Lung (tissue), 12 donors: ENCODE measurements around the gene FOXC2. TPM values are rescaled to one million over a fixed set of nuclear protein-coding genes. Genes with fewer than 3 reads are reported as not detected.

Source experiments
- ATAC-seq: fragments of 200-7000 bp; cut with Tn5 transposase; one replicate; pipeline ENCODE4 v1.9.1; 2020; ENCODE audit warnings: moderate number of reproducible peaks; ENCODE audit not compliant: insufficient read depth, low FRiP score
- DNase-seq, 3 donors: peaks; one replicate each; pipeline ENCODE4 v3.0.0-alpha.2; 2013 to 2017
- H3K27ac ChIP-seq, 2 donors: one replicate each; pipeline ENCODE4 v1.5.1; 2013; ENCODE audit warnings: mild to moderate bottlenecking in 2 of 2, moderate library complexity in 2 of 2, control low read depth in 1 of 2, inconsistent platforms in 1 of 2, low read depth in 1 of 2, low read length in 1 of 2
- H3K27me3 ChIP-seq, 3 donors: one replicate each; pipeline ENCODE4 v1.5.1; 2013; ENCODE audit warnings: low read length in 2 of 3; ENCODE audit not compliant: control insufficient read depth in 3 of 3, insufficient read depth in 3 of 3
- H3K36me3 ChIP-seq, 4 donors: one replicate each; pipeline ENCODE4 v1.5.1; 2013; ENCODE audit warnings: low read length in 4 of 4, mild to moderate bottlenecking in 1 of 4, moderate library complexity in 1 of 4; ENCODE audit not compliant: control insufficient read depth in 4 of 4, insufficient read depth in 4 of 4
- H3K4me1 ChIP-seq, 5 donors: one replicate each; pipeline ENCODE4 v1.5.1; 2013; ENCODE audit warnings: low read length in 5 of 5, mild to moderate bottlenecking in 2 of 5, moderate library complexity in 1 of 5; ENCODE audit not compliant: control insufficient read depth in 5 of 5, insufficient read depth in 5 of 5
- H3K4me3 ChIP-seq: one replicate; pipeline ENCODE4 v1.5.1; 2013; ENCODE audit warnings: mild to moderate bottlenecking, control low read depth, moderate library complexity
- H3K9ac ChIP-seq, 2 donors: one replicate each; pipeline ENCODE4 v1.5.1; 2013; ENCODE audit warnings: low read length in 2 of 2, control low read depth in 1 of 2; ENCODE audit not compliant: insufficient read depth in 1 of 2
- H3K9me3 ChIP-seq, 4 donors: one replicate each; pipeline ENCODE4 v1.5.1; 2013; ENCODE audit warnings: low read length in 3 of 4, mild to moderate bottlenecking in 1 of 4, moderate library complexity in 1 of 4; ENCODE audit not compliant: control insufficient read depth in 4 of 4, insufficient read depth in 3 of 4
- CTCF ChIP-seq: IDR thresholded peaks from 2 replicates; pipeline ENCODE4 v1.5.1; 2012; ENCODE audit warnings: mild to moderate bottlenecking; ENCODE audit errors: control extremely low read depth, extremely low read depth
- WGBS, 2 donors: extraction: QIAGEN DNeasy Blood & Tissue Kit; methylation state at CpG; one replicate each; pipeline ENCODE4 v1.1.7; 2013; 5-methylcytosine and 5-hydroxymethylcytosine counted together
- polyA plus RNA-seq, 2 donors: library from polyadenylated mRNA; stranded (reverse); fragments of 200-250 nt; gene quantifications; one replicate each; pipeline ENCODE4 v1.2.1, GENCODE V29; 2013
- total RNA-seq, 2 donors: library from RNA; depleted of rRNA in 1 of 2; stranded (reverse); fragments of >200 nt in 1 of 2; gene quantifications; one replicate each; pipeline ENCODE4 v1.2.1, GENCODE V29; 2014 to 2021
- donor health status: control.
- donor health status: control.
- donor health status: Bipolar disorder and iron deficiency.
- donor health status: healthy.
- donor health status: DM: yes; HTN: yes; CAD: no.

Gene FOXC2
- total and polyA plus RNA-seq, 4 donors = 0.37 to 2.7 (median 0.63) TPM

- no peaks in the 10 kb centered on the region for H3K9me3 ChIP-seq
- no peak overlapping the region for H3K9ac ChIP-seq
- H3K27me3 ChIP-seq = peaks cover 11 to 65% (median 65%) of the 10 kb centered on the region in 3 donors
- ATAC-seq (no peak), DNase-seq (no peak)
- H3K4me3 ChIP-seq = no peak overlapping the region
- H3K27ac ChIP-seq = no peak overlapping the region
- WGBS, 2 donors = 75% methylated on average over 13 of the region's 13 CpGs
- H3K4me1 ChIP-seq = peaks cover 0 to 32% (median 11%) of the 10 kb centered on the region in 5 donors
- TF ChIP-seq CTCF = no peak
- H3K36me3 ChIP-seq = no peaks in the 10 kb centered on the region
These were observed 7.2 kb downstream of the FOXC2 start for GRCh38 chr16:86573646-86574508.

GRCh38 chr16:86574646-86575045, 8.0 kb downstream of the FOXC2 start:
- H3K4me3 ChIP-seq = no peak overlapping the region
- H3K27me3 ChIP-seq = peaks cover 13 to 59% (median 57%) of the 10 kb centered on the region in 3 donors
- no peak overlapping the region for H3K9ac ChIP-seq
- H3K36me3 ChIP-seq = no peaks in the 10 kb centered on the region
- 81 to 90% methylated on average over 4 of the region's 4 CpGs for WGBS, 2 donors
- TF ChIP-seq CTCF = no peak
- no peaks in the 10 kb centered on the region for H3K9me3 ChIP-seq
- no peak for ATAC-seq
- no peak for DNase-seq
- H3K27ac ChIP-seq = no peak overlapping the region
- peaks cover 0 to 38% (median 11%) of the 10 kb centered on the region in 5 donors for H3K4me1 ChIP-seq

GRCh38 chr16:86575095-86575685, 8.6 kb downstream of the FOXC2 start:
- no peak overlapping the region for H3K27ac ChIP-seq
- peaks cover 17 to 58% (median 54%) of the 10 kb centered on the region in 3 donors for H3K27me3 ChIP-seq
- ATAC-seq = no peak
- 73 to 75% methylated on average over 17 of the region's 17 CpGs for WGBS, 2 donors
- peaks cover 0 to 43% (median 13%) of the 10 kb centered on the region in 5 donors for H3K4me1 ChIP-seq
- no peaks in the 10 kb centered on the region for H3K36me3 ChIP-seq
- no peaks in the 10 kb centered on the region for H3K9me3 ChIP-seq
- no peak for TF ChIP-seq CTCF
- no peak for DNase-seq
- H3K4me3 ChIP-seq = no peak overlapping the region
- H3K9ac ChIP-seq = no peak overlapping the region
